Activated CD4-positive, alpha-beta T cell treated with anti-CD3 and anti-CD28 coated beads, Interleukin-2, Interleukin-6, amounts not matched to agents 100 ng/mL and 50 ng/mL, durations not matched to agents 16 hours and 8 hours (primary cell): ENCODE data around the gene CEP72.
"Not testable (repeated sequence)": the region's sequence is repeated elsewhere in the genome, so short reads cannot be mapped to it uniquely, and the experiment has no call there.

Experiments
- DNase-seq: peaks from one replicate; pipeline ENCODE4 v3.0.0-alpha.2; 2020

CEP72 gene

DNA sequence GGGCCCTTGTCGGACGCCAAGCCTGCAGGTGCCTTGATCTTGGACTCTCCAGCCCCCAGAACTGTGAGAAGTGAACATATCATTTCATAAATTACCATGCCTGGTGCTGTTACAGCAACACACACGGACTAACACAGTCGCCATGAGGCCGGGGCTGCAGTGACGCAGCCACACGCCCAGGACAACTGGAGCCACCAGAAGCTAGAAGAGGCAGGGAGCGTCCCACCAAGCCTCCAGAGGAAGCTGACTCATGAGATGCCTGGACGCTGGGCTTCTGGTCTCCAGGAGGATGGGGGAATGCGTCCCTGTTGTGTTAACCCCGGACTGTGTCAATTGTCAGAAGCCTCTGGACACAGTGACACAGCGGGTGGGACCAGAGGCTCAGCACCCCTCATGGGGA lies 74.8 kb downstream of the CEP72 start:
- DNase-seq: not testable (repeated sequence)

DNA sequence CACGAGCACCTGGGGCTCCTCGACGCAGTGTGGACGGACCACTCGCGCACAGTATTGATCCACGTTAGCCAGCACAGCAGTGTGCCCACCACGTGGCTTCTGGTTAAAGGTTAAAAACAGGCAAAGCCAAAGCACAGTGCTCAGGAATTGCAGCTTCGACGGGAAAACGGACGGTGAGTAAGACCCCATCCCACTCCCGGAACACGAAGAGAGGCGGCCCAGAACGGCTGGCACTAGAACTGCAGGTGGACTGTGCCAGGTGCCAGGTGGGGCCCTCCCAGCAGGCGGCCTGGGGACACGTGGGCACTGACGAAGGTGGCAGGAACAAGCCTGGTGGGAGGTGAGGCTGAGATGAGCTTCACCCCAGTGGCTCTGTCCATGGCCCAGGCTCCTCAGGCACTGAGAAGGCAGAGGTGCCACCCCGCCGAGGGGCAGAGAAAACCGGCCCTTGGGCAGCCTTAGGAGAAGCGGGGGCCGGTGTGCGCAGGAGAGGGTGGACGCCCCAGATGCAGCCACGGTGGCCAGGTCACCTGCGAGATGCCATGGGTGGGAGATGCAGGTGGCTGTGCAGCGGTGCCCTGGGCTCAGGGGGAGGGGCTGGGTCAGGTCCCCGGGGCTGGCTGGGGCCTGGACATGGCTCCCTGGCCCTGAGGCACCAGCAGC lies 76.3 kb downstream of the CEP72 start:
- not testable (repeated sequence) for DNase-seq

DNA sequence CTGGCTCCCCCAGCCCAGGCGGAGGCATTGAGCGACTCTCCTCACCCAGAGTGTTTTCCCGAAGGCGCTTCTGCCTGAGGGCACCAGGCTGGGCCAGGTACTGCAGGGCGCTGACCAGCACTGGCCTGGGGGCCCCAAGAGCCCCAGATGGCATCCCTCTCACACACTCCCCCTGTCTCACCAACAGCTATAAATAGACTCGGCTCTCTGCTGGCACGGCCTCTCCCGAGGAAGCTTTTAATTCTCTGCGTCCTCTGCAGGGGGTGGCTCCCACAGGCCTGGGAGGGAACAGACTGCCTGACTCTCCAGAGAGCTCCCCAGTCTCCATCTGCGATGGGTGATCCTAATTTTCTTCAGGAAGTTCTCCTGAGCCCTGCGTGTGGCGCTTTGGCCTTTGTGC lies 78.2 kb downstream of the CEP72 start:
- not testable (repeated sequence) for DNase-seq

DNA sequence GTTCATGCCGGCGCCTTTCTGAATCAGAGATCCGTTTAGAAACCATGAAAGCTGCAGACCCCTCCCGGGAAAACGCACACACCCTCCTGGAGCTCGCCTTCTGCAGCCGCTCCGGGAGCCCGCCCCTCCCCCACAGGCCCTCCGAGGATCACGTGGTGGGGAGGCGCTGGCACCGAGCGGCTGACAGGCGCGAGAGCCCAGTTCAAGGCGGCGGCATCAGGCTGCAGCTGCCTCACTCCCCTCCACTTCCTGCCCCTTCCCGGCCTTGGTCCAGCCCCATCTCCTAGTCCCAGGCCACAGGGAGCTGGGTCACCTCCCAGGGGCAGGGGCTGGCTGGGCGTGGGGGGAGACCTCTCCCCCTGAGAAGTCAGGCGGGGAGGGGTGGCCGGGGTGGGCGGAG lies 78.9 kb downstream of the CEP72 start:
- not testable (repeated sequence) for DNase-seq

DNA sequence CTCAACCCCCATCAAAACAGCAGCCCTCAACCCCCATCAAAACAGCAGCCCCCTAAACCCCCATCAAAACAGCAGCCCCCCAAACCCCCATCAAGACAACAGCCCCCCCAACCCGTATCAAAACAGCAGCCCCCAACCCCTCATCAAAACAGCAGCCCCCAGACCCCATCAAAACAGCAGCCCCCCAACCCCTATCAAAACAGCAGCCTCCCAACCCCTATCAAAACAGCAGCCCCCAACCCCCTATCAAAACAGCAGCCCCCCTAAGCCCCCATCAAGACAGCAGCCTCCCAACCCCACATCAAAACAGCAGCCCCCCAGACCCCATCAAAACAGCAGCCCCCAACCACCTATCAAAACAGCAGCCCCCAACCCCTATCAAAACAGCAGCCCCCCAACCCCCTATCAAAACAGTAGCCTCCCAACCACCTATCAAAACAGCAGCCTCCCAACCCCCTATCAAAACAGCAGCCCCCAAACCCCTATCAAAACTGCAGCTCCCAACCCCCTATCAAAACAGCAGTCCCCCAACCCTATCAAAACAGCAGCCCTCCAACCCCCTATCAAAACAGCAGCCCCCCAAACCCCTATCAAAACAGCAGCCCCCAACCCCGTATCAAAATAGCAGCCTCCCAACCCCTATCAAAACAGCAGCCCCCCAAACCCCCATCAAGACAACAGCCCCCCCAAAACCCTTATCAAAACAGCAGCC lies 79.8 kb downstream of the CEP72 start:
- DNase-seq: no peak

DNA sequence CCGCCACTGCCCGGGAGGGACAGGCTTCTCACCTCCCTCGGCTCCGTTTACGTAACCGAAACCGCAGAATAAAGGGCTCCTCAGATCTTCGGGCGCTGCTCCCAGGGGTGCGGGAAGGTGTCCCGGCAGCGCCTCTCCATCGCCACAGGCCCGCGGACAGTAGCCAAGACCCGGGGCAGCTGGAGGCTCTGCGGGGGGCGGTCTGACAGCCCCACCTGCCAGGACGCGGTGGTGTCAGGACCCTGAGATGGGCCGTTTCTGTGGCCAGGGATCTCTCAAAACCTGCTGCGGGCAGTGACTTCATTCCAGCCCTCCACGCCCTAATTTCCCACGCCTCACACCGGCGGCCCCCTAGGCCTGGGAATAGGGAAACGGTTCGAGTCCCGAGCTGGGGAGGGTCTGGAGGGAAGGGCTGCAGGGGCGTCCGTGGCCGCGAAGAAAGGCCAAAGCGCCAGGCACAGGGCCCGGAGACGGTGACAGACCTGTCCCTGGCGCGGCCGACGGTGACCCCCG lies 80.4 kb downstream of the CEP72 start:
- not testable (repeated sequence) for DNase-seq

DNA sequence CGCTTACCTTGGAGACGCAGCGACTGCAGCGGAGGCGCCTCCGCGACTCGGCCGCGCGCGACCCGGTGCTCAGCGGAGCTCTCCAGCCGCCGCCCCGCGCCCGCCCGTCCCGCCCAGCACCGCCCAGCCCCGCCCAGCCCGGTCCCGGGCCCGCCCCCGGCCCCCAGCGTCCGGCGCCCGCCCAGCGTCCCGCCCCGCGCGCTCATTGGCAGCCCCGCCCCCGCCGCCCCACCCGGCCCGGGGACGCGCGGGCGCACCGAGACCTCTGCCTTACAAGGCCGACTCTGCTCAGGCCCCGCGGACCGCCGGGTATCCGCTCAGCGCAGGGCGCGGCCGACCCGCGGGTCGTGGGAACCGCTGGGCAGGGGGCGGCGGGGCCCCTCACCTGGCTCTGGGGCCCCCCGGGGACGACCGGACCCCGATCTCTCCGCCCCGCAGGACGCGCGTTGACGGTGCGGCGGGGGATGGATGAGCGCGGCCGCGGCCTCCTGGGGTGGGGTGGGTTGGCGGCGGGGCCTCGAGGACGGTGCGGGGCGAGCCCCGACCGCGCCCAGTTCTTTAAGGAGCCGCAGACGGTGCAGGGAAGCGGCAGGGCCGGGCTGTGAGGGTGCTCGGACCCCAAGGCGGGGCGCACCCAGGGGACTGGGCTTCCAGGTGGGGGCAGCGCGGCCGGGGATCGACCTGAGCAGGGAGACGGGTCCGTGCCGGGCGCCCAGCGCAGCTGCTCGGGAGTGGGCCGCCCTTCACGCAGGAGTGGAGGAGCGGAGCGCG lies 81.3 kb downstream of the CEP72 start, which contains the start of gene TPPP:
Gene TPPP, minus strand, starts transcription at position 82 of the 771 bp plus-strand sequence. CDS start 15,292 bp downstream, outside the sequence.
- DNase-seq: peak; percentile 79

DNA sequence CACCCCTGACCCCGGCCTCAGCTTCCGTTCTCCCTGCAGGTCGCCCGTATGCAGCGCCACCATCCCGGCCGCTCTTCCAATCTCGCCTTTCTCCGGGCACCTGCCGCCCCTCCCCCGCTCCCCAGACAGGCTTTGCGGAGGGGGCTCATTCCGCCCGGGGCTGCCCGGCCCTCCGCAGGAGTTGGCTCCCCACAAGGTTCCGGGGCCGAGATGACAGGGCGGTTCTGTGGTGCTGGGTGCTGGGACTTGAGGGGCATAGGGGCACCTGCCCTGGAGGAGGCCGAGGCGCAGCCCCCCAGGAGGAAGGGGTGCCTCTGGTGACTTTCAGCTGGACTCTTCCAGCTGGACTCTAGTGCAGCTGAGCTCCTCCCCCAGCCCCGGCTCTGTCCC lies 81.9 kb downstream of the CEP72 start:
- not testable (repeated sequence) for DNase-seq

DNA sequence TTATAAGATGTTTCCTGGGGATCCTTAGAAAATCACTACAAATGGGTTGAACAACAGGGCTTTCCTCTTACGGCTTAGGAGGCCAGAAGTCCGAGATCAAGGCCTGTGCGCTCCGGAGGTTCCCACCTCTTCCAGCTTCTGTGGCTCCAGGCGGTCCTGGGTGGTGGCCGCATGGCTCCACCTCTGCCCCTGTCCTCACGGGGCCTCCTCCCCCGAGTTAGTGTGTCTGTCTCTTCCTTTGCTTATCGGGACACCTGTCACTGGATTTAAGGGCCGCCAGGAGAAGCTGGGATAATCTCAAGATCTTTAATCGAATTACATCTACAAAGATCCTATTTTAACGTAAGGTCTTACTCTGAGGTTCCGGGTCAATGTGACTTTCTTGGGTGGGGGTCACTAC lies 83.3 kb downstream of the CEP72 start:
- DNase-seq: not testable (repeated sequence)

DNA sequence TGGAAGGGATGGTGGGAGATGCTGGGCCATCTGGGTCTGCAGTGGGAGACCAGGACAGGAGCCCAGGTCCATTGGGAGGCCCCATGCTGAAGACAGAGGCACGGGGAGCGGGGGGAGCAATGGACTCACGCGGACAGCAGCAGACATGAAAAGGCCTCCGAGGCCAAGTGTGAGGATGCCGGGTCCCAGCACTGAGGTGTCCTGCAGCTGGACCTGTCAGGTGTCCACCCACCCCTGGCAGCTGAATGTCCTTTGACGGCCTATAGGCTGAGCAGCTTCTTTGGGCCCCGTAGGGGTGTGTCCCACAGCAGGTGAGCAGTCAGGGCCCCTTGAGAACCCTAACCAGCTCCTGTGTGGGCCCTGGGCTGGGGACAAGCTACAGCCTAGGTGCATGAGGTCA lies 84.1 kb downstream of the CEP72 start:
- not testable (repeated sequence) for DNase-seq

DNA sequence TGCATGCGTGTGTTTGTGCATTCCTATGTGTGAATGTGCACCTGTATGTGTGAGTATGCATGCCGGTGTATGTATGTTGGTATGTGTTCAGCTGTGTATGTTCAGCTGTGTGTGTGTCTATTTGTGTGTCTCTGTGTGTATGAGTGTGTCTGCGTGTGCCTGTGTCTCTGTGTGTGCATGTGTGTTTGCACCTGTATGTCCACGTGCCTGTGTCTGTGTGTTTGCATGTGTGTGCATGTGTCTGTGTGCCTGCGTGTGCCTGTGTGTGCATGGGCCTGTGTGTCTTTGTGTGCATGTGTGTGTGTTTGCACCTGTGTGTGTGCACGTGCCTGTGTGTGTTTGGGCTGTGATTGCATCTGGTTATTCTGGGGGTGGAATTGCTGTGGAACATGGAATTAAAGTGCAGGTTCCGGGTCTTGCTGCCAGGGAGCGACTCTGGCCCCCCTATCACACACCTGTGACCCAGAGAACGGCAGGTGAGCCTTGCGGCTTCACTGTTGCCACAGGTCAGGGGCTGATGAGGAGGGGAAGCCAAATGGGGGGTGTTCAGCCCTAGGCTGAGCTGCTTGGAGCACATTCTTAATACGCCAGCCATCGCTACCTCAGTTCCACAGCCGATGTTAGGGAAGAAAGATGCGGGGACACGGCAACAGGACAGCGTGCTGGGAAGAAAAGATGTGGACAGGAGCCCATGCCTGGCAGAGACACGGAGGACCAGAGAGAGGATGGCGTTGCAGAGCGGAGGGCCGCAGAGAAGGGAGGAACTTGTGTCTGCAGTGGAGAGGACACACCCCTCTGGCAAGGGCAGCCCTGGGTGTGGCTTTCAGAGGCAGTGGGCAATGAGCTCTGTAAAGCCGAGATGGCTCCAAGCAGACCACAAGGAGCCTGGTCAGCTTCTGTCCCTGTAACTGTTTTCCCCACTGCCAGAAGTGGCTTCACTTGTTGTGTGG lies 84.9 kb downstream of the CEP72 start:
- DNase-seq: not testable (repeated sequence)
